ENCODE results near the gene MGMT.

MGMT gene

DNA sequence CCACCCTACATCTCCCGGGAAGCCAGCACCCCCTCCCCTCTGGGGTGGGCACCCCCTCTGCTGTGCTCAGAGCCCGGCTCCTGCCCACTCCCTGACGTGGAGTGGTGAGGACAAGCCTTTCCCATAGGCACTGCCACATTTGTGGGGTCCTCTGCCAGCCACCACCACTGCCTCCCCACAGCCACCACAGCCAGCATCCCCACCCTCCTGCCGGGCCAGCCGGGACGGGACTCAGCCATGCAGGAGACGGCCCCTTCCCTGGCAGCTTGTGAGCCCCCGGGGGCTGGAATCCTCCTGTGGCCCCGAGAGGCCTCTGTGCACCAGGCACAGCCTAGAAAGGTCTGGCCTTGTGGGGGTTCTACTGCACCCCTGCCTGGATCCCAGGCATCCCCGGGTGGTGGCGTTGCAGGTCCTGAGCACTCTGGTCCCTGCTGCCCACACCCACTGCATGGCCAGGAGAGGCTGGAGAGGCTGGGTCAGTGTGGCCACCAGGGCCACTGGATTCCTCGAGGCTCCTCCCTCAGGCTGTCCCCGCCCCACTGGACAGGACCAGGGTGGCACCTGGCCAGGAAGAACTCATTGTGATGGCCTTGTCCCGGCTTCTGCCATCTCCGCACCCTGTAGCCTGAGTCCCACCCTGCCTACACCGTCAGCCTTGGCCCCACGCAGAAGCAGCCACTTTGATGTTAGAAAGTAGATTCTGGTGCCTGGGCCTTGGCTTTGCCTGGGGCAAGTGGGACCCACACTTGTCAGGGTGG, 349.0 kb downstream of the MGMT start:
- no peak for DNase-seq

DNA sequence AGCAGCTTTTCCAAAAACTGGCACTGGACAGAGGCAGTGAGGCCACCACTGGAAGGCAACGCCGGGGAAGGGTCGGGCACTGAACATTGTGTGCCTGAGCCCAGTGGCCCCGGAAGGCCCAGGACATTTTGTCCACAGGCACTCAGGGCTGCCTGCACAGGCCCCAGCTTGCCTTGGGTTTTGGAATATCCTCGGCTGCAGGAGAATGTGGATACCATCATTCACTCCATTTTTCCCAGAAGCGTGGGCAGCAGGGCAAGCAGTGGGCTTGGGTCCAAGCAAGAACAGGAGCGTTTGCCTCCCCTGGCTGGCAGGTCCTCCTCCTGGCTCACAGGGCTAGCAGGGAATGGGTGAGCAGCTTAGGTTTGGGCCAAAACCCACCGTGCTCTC, 349.6 kb downstream of the MGMT start:
- no peak for DNase-seq

Measured in NCI-H510A (cell line).